A673 (cell line): Measurements from ENCODE around the gene DLGAP5. TPM values are rescaled to one million over a fixed set of nuclear protein-coding genes. Genes with fewer than 3 reads are reported as not detected.

ENCODE experiments used
- BruUV-seq: library from RNA; stranded (reverse); fragments of 400-500 nt; replicated peaks from 2 replicates; lab custom pipeline; 2021; lab: Mats Ljungman, UMichigan
- CTCF ChIA-PET: fragments of 300-600 bp; sonication (Branson Sonifier 250); formaldehyde crosslinking; loops from one replicate; lab custom pipeline; 2022; ENCODE audit warnings: antibody characterized with exemption; lab: Charles Lee
- POLR2A ChIA-PET: fragments of 300-600 bp; sonication (Branson Sonifier 250); formaldehyde crosslinking; loops from one replicate; lab custom pipeline; 2022; ENCODE audit warnings: antibody characterized with exemption; ENCODE audit not compliant: low non-redundant PET; lab: Charles Lee
- DNase-seq: peaks from one replicate; pipeline ENCODE4 v3.0.0-alpha.2; 2015; ENCODE audit warnings: low spot score
- H3K27ac ChIP-seq: fragments of 200-600 bp; sonication (generic); 2 replicates; pipeline ENCODE4 v1.5.1; 2016; ENCODE audit warnings: mixed run types, low read depth, mild to moderate bottlenecking, mixed read lengths, antibody characterized with exemption, low read length; ENCODE audit not compliant: poor library complexity, severe bottlenecking
- H3K27me3 ChIP-seq: fragments of 200-600 bp; sonication (generic); replicated peaks from 2 replicates; pipeline ENCODE4 v1.6.1; 2017; ENCODE audit warnings: mixed run types, low read depth, mild to moderate bottlenecking, mixed read lengths, antibody characterized with exemption, low read length; ENCODE audit not compliant: insufficient read depth, poor library complexity
- H3K36me3 ChIP-seq: fragments of 200-600 bp; sonication (generic); 2 replicates; pipeline ENCODE4 v1.6.1; 2016; ENCODE audit warnings: mixed run types, mild to moderate bottlenecking, mixed read lengths, antibody characterized with exemption, low read length; ENCODE audit not compliant: insufficient read depth, poor library complexity, severe bottlenecking
- H3K4me1 ChIP-seq: fragments of 200-600 bp; sonication (generic); 2 replicates; pipeline ENCODE4 v1.6.1; 2017; ENCODE audit warnings: mixed run types, mild to moderate bottlenecking, mixed read lengths, antibody characterized with exemption, low read length; ENCODE audit not compliant: insufficient read depth, poor library complexity, severe bottlenecking
- H3K4me3 ChIP-seq: fragments of 200-600 bp; sonication (generic); 2 replicates; pipeline ENCODE4 v1.5.1; 2016; ENCODE audit warnings: low read depth, mixed run types, mild to moderate bottlenecking, mixed read lengths, low read length; ENCODE audit not compliant: poor library complexity, severe bottlenecking
- H3K9me3 ChIP-seq: fragments of 200-600 bp; sonication (generic); 2 replicates; pipeline ENCODE4 v1.6.1; 2016; ENCODE audit warnings: mixed run types, low read depth, mild to moderate bottlenecking, mixed read lengths, antibody characterized with exemption, low read length; ENCODE audit not compliant: poor library complexity, severe bottlenecking
- EZH2 ChIP-seq: fragments of 200-600 bp; sonication (generic); IDR thresholded peaks from 2 replicates; pipeline ENCODE4 v1.6.1; 2017; ENCODE audit warnings: borderline replicate concordance, low read depth, mild to moderate bottlenecking, mixed read lengths, antibody characterized with exemption, low read length; ENCODE audit not compliant: poor library complexity, severe bottlenecking
- intact Hi-C: fragments of 100-400 bp; cut with micrococcal nuclease; formaldehyde crosslinking; loops from one replicate; pipeline ENCODE4 v1.10.0; 2022; ENCODE audit not compliant: unreplicated experiment
- total RNA-seq: library from RNA; stranded (reverse); gene quantifications from 2 replicates; pipeline ENCODE4 v1.2.3, GENCODE V29; 2021
- TF ChIP-seq, protein P1 (sequence below): fragments of 300-800, 200-600 bp; sonication (generic); conservative IDR thresholded peaks from 2 replicates; pipeline ENCODE4 v1.5.1; 2017; ENCODE audit warnings: low read depth, mild to moderate bottlenecking, antibody characterized with exemption, low read length, moderate library complexity, mixed read lengths

Gene DLGAP5
- total RNA-seq, 1 experiment from 2014 or later, result 144 TPM

DNA sequence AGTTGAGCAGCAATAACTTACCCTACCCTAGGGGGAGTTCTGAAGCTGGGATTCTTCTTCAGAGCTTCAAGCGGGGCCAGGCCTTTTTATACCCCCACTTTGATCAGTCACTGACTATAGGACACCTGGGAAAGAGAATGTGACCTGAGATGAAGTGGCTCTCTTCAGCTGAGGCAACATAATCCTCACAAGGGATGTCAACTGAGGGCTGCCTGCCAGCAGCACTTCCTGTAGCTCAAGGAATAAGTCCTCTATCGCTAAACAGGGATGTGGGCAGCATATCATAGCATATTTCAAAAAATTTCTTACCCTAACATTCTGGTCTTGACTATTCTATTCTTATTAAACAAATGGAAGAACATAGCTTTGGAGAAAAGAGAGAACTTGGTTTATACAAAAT, 45.0 kb downstream of the DLGAP5 start:
- H3K27me3 ChIP-seq, result no peaks in the 10 kb centered on the region
- H3K9me3 ChIP-seq, result no peaks in the 10 kb centered on the region
- POLR2A ChIA-PET, result no interaction called here
- BruUV-seq, result no TSS peak
- no peak overlapping the region for H3K4me3 ChIP-seq
- no peak overlapping the region for H3K27ac ChIP-seq
- TF ChIP-seq, protein P1, sequence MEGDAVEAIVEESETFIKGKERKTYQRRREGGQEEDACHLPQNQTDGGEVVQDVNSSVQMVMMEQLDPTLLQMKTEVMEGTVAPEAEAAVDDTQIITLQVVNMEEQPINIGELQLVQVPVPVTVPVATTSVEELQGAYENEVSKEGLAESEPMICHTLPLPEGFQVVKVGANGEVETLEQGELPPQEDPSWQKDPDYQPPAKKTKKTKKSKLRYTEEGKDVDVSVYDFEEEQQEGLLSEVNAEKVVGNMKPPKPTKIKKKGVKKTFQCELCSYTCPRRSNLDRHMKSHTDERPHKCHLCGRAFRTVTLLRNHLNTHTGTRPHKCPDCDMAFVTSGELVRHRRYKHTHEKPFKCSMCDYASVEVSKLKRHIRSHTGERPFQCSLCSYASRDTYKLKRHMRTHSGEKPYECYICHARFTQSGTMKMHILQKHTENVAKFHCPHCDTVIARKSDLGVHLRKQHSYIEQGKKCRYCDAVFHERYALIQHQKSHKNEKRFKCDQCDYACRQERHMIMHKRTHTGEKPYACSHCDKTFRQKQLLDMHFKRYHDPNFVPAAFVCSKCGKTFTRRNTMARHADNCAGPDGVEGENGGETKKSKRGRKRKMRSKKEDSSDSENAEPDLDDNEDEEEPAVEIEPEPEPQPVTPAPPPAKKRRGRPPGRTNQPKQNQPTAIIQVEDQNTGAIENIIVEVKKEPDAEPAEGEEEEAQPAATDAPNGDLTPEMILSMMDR, result no peak
- TF ChIP-seq EZH2, result no peak
- DNase-seq, result no peak
- H3K4me1 ChIP-seq, result no peaks in the 10 kb centered on the region
- CTCF ChIA-PET, result no interaction called here
- H3K36me3 ChIP-seq, result peaks cover 74% of the 10 kb centered on the region
- intact Hi-C loops, result no loop called here

DNA sequence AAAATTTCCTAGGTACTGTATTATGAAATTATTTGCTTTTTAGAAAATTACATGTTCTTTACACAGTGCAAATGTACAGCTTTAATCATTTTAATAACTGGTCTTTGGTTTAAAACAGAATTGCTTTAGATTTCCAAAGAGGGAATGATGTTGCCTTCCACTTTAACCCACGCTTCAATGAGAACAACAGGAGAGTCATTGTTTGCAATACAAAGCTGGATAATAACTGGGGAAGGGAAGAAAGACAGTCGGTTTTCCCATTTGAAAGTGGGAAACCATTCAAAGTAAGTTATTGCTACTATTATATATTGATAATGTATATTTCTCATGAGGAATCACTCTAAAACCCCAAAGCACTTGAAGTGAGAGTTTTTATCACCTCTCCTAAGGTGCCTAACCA, 48.9 kb downstream of the DLGAP5 start:
- intact Hi-C loops, result no loop called here
- TF ChIP-seq, protein P1, result no peak
- TF ChIP-seq EZH2, result no peak
- ChIA-PET CTCF (no interaction called here), POLR2A (no interaction called here)
- no peaks in the 10 kb centered on the region for H3K4me1 ChIP-seq
- H3K27me3 ChIP-seq, result no peaks in the 10 kb centered on the region
- no TSS peak for BruUV-seq
- H3K27ac ChIP-seq, result no peak overlapping the region
- no peak for DNase-seq
- H3K36me3 ChIP-seq, result peaks cover 39% of the 10 kb centered on the region
- H3K4me3 ChIP-seq, result no peak overlapping the region
- no peaks in the 10 kb centered on the region for H3K9me3 ChIP-seq

DNA sequence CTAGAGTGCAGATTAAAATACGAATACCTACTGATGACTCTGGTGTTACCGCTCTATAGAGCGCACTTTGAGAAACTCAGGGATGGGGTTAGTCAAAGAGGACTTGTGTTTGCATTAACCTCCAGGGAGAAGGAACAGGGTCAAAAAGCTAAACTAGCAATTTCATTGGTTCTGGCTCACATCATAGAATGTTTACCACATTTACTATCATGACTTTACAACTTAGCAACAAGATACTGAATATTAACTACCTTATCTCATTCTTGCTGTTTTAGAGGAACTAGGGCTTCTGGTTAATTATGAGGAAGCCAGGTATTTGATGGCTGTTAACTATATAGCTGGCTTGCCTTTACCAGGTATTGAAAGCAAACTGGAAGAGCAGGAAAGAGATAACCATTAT, 49.6 kb downstream of the DLGAP5 start:
- Histone ChIP-seq H3K27ac (no peak overlapping the region), H3K36me3 (peaks cover 33% of the 10 kb centered on the region), H3K4me1 (no peaks in the 10 kb centered on the region), H3K4me3 (no peak overlapping the region), H3K27me3 (no peaks in the 10 kb centered on the region), H3K9me3 (no peaks in the 10 kb centered on the region)
- BruUV-seq, result no TSS peak
- intact Hi-C loops, result no loop called here
- POLR2A ChIA-PET, result no interaction called here
- TF ChIP-seq, protein P1, result no peak
- no peak for TF ChIP-seq EZH2
- no peak for DNase-seq
- CTCF ChIA-PET, result no interaction called here
